Smooth muscle cell (in vitro differentiated cells): ENCODE results near the gene ADGRB2. TPM values are rescaled to one million over a fixed set of nuclear protein-coding genes. Genes with fewer than 3 reads are reported as not detected.

ENCODE experiments used
- DNase-seq: peaks from one replicate; lab custom pipeline; 2025; ENCODE audit not compliant: unreplicated experiment; lab: John Stamatoyannopoulos, UW
- H2AFZ ChIP-seq: fragments of 200-600 bp; sonication (generic); 2 replicates; pipeline ENCODE4 v1.6.0; 2016; ENCODE audit warnings: antibody characterized with exemption, low read depth, mild to moderate bottlenecking
- H3F3A ChIP-seq: fragments of 200-600 bp; sonication (generic); 2 replicates; pipeline ENCODE4 v1.6.0; 2017; ENCODE audit warnings: antibody characterized with exemption, low read depth
- H3K27ac ChIP-seq: fragments of 200-600 bp; sonication (generic); 2 replicates; pipeline ENCODE4 v1.5.1; 2016; ENCODE audit warnings: low read depth, mild to moderate bottlenecking
- H3K27me3 ChIP-seq: fragments of 200-600 bp; sonication (generic); 2 replicates; pipeline ENCODE4 v1.6.1; 2016; ENCODE audit warnings: low read depth, mild to moderate bottlenecking
- H3K36me3 ChIP-seq: fragments of 200-600 bp; sonication (generic); 2 replicates; pipeline ENCODE4 v1.5.1; 2016; ENCODE audit warnings: low read depth
- H3K4me1 ChIP-seq: fragments of 200-600 bp; sonication (generic); 2 replicates; pipeline ENCODE4 v1.5.1; 2016; ENCODE audit warnings: low read depth
- H3K4me2 ChIP-seq: fragments of 200-600 bp; sonication (generic); 2 replicates; pipeline ENCODE4 v1.6.0; 2016; ENCODE audit warnings: mild to moderate bottlenecking
- H3K4me3 ChIP-seq: fragments of 200-600 bp; sonication (generic); 2 replicates; pipeline ENCODE4 v1.5.1; 2016; ENCODE audit warnings: mild to moderate bottlenecking
- H3K79me2 ChIP-seq: fragments of 200-600 bp; sonication (generic); 2 replicates; pipeline ENCODE4 v1.6.0; 2016; ENCODE audit warnings: low read depth, mild to moderate bottlenecking
- H3K9ac ChIP-seq: fragments of 200-600 bp; sonication (generic); 2 replicates; pipeline ENCODE4 v1.6.0; 2016; ENCODE audit warnings: low read depth
- H3K9me3 ChIP-seq: fragments of 200-600 bp; sonication (generic); replicated peaks from 2 replicates; pipeline ENCODE4 v1.5.1; 2016; ENCODE audit warnings: low read depth
- H4K20me1 ChIP-seq: fragments of 200-600 bp; sonication (generic); 2 replicates; pipeline ENCODE4 v1.6.0; 2016; ENCODE audit warnings: low read depth
- CTCF ChIP-seq: fragments of 200-600 bp; sonication (generic); IDR thresholded peaks from 2 replicates; pipeline ENCODE4 v1.5.1; 2017; ENCODE audit warnings: borderline replicate concordance, mild to moderate bottlenecking, antibody characterized with exemption; ENCODE audit not compliant: insufficient read depth, poor library complexity, severe bottlenecking
- WGBS: methylation state at CpG from one replicate; pipeline ENCODE4 v1.1.7; 2016; ENCODE audit warnings: low lambda C conversion rate; 5-methylcytosine and 5-hydroxymethylcytosine counted together
- polyA plus RNA-seq: library from polyadenylated mRNA; unstranded; fragments of >200 nt; fragmentation: Nextera tagmentation; extraction: Ambion mirVana; gene quantifications from 2 replicates; pipeline ENCODE4 v1.2.1, GENCODE V29; 2016
- total RNA-seq: library from RNA; depleted of rRNA; stranded (reverse); fragments of >200 nt; gene quantifications from 2 replicates; pipeline ENCODE4 v1.2.3, GENCODE V29; 2014

ADGRB2 gene
- total and polyA plus RNA-seq, 2 experiments from 2014 or later, result 8.8 to 9.4 TPM

GRCh38 chr1:31786366-31787060, 22.4 kb upstream of the ADGRB2 start:
- H3K79me2 ChIP-seq, result no peaks in the 10 kb centered on the region
- 97% methylated on average over 16 of the region's 16 CpGs for WGBS
- no peak for DNase-seq

GRCh38 chr1:31785947-31786290, 21.8 kb upstream of the ADGRB2 start:
- no peak overlapping the region for H3K4me2 ChIP-seq
- H3K27me3 ChIP-seq, result no peaks in the 10 kb centered on the region
- no peak overlapping the region for H2AFZ ChIP-seq
- DNase-seq, result no peak
- H3F3A ChIP-seq, result peaks cover 8% of the 10 kb centered on the region
- H3K4me3 ChIP-seq, result no peak overlapping the region
- no peak overlapping the region for H3K27ac ChIP-seq
- no peak for TF ChIP-seq CTCF
- peaks cover 26% of the 10 kb centered on the region for H3K4me1 ChIP-seq
- no peaks in the 10 kb centered on the region for H3K9me3 ChIP-seq
- no peaks in the 10 kb centered on the region for H3K36me3 ChIP-seq
- 90% methylated on average over 3 of the region's 3 CpGs for WGBS
- no peak overlapping the region for H3K9ac ChIP-seq
- no peaks in the 10 kb centered on the region for H4K20me1 ChIP-seq
- H3K79me2 ChIP-seq, result no peaks in the 10 kb centered on the region

More at GRCh38 chr1:31786366-31787060, 22.4 kb upstream of the ADGRB2 start:
- no peaks in the 10 kb centered on the region for H3K27me3 ChIP-seq
- TF ChIP-seq CTCF, result no peak
- H3F3A ChIP-seq, result peaks cover 10% of the 10 kb centered on the region
- H4K20me1 ChIP-seq, result no peaks in the 10 kb centered on the region
- no peak overlapping the region for H3K4me2 ChIP-seq
- H3K36me3 ChIP-seq, result no peaks in the 10 kb centered on the region
- peaks cover 21% of the 10 kb centered on the region for H3K4me1 ChIP-seq
- no peaks in the 10 kb centered on the region for H3K9me3 ChIP-seq
- no peak overlapping the region for H3K27ac ChIP-seq
- no peak overlapping the region for H2AFZ ChIP-seq
- no peak overlapping the region for H3K9ac ChIP-seq
- H3K4me3 ChIP-seq, result no peak overlapping the region

- no peak overlapping the region for H2AFZ ChIP-seq
- no peak for TF ChIP-seq CTCF
- H4K20me1 ChIP-seq, result no peaks in the 10 kb centered on the region
- peaks cover 7% of the 10 kb centered on the region for H3F3A ChIP-seq
- H3K79me2 ChIP-seq, result no peaks in the 10 kb centered on the region
- H3K27ac ChIP-seq, result no peak overlapping the region
- no peaks in the 10 kb centered on the region for H3K9me3 ChIP-seq
- H3K4me3 ChIP-seq, result no peak overlapping the region
- H3K4me1 ChIP-seq, result peaks cover 26% of the 10 kb centered on the region
- H3K9ac ChIP-seq, result no peak overlapping the region
- no peaks in the 10 kb centered on the region for H3K27me3 ChIP-seq
- H3K36me3 ChIP-seq, result no peaks in the 10 kb centered on the region
- DNase-seq, result no peak
- 87% methylated on average over 20 of the region's 20 CpGs for WGBS
- no peak overlapping the region for H3K4me2 ChIP-seq
Observed at GRCh38 chr1:31785020-31785946, 21.1 kb upstream of the ADGRB2 start.
